H9 (cell line): Measurements from ENCODE around the gene TRIM77. TPM values are rescaled to one million over a fixed set of nuclear protein-coding genes. Genes with fewer than 3 reads are reported as not detected.
"Not testable (repeated sequence)": the region's sequence is repeated elsewhere in the genome, so short reads cannot be mapped to it uniquely, and the experiment has no call there.

Source experiments
- DNase-seq: peaks from one replicate; pipeline ENCODE4 v3.0.0-alpha.2; 2017
- H2AFZ ChIP-seq: one replicate; pipeline ENCODE4 v1.6.1; 2013; ENCODE audit warnings: mild to moderate bottlenecking, low read length, control low read depth, moderate library complexity
- H2AK5ac ChIP-seq: 2 replicates; pipeline ENCODE4 v1.6.1; 2013; ENCODE audit warnings: low read length, control low read depth, mixed read lengths; ENCODE audit not compliant: insufficient read length
- H2BK120ac ChIP-seq: one replicate; pipeline ENCODE4 v1.6.1; 2013; ENCODE audit warnings: low read depth, mild to moderate bottlenecking, low read length, control low read depth, inconsistent platforms; ENCODE audit not compliant: poor library complexity, severe bottlenecking
- H2BK12ac ChIP-seq: 2 replicates; pipeline ENCODE4 v1.6.1; 2013; ENCODE audit warnings: low read length, control low read depth, mixed read lengths, low read depth; ENCODE audit not compliant: insufficient read length
- H2BK15ac ChIP-seq: 2 replicates; pipeline ENCODE4 v1.6.1; 2013; ENCODE audit warnings: low read depth, low read length, control low read depth
- H2BK20ac ChIP-seq: one replicate; pipeline ENCODE4 v1.6.1; 2013; ENCODE audit warnings: low read depth, mild to moderate bottlenecking, low read length, control low read depth, inconsistent platforms; ENCODE audit not compliant: poor library complexity, severe bottlenecking
- H2BK5ac ChIP-seq: 2 replicates; pipeline ENCODE4 v1.6.1; 2013; ENCODE audit warnings: low read length, control low read depth, mixed read lengths; ENCODE audit not compliant: insufficient read length
- H3K14ac ChIP-seq: 2 replicates; pipeline ENCODE4 v1.6.1; 2013; ENCODE audit warnings: low read length, control low read depth; ENCODE audit not compliant: insufficient read depth
- H3K18ac ChIP-seq: 2 replicates; pipeline ENCODE4 v1.6.1; 2013; ENCODE audit warnings: low read depth, mild to moderate bottlenecking, mixed read lengths, low read length, control low read depth; ENCODE audit not compliant: insufficient read length
- H3K23ac ChIP-seq: 2 replicates; pipeline ENCODE4 v1.6.1; 2013; ENCODE audit warnings: low read length, control low read depth, mixed read lengths, low read depth; ENCODE audit not compliant: insufficient read length
- H3K23me2 ChIP-seq: 2 replicates; pipeline ENCODE4 v1.6.1; 2013; ENCODE audit warnings: low read depth, mild to moderate bottlenecking, mixed read lengths, low read length, control low read depth; ENCODE audit not compliant: insufficient read length, poor library complexity, severe bottlenecking
- H3K27ac ChIP-seq: 2 replicates; pipeline ENCODE4 v1.5.1; 2013; ENCODE audit warnings: low read length, control low read depth, mixed read lengths, low read depth; ENCODE audit not compliant: insufficient read length
- H3K27me3 ChIP-seq: 2 replicates; pipeline ENCODE4 v1.6.1; 2013; ENCODE audit warnings: low read length, control low read depth, inconsistent platforms; ENCODE audit not compliant: insufficient read depth
- H3K4ac ChIP-seq: 2 replicates; pipeline ENCODE4 v1.6.1; 2013; ENCODE audit warnings: low read depth, mild to moderate bottlenecking, control low read depth, inconsistent platforms, low read length, moderate library complexity
- H3K4me1 ChIP-seq: 2 replicates; pipeline ENCODE4 v1.6.1; 2013; ENCODE audit warnings: low read length, control low read depth, inconsistent platforms; ENCODE audit not compliant: insufficient read depth
- H3K4me2 ChIP-seq: 2 replicates; pipeline ENCODE4 v1.6.1; 2013; ENCODE audit warnings: low read length, control low read depth, mixed read lengths; ENCODE audit not compliant: insufficient read length, insufficient read depth
- H3K56ac ChIP-seq: 2 replicates; pipeline ENCODE4 v1.6.1; 2013; ENCODE audit warnings: low read depth, mild to moderate bottlenecking, mixed read lengths, low read length, control low read depth; ENCODE audit not compliant: insufficient read length
- H3K79me1 ChIP-seq: 2 replicates; pipeline ENCODE4 v1.6.1; 2013; ENCODE audit warnings: low read depth, mild to moderate bottlenecking, moderate library complexity, low read length, control low read depth, inconsistent platforms; ENCODE audit not compliant: insufficient read depth, poor library complexity, severe bottlenecking
- H3K79me2 ChIP-seq: 2 replicates; pipeline ENCODE4 v1.6.1; 2013; ENCODE audit warnings: low read length, control low read depth, inconsistent platforms; ENCODE audit not compliant: insufficient read depth
- H3K9ac ChIP-seq: 2 replicates; pipeline ENCODE4 v1.6.1; 2013; ENCODE audit warnings: low read length, control low read depth, mixed read lengths; ENCODE audit not compliant: insufficient read length; ENCODE audit errors: extremely low read depth
- H3K9me3 ChIP-seq: one replicate; pipeline ENCODE4 v1.6.1; 2013; ENCODE audit warnings: low read depth, low read length, inconsistent platforms; ENCODE audit not compliant: control insufficient read depth
- H3T11ph ChIP-seq: one replicate; pipeline ENCODE4 v1.6.1; 2013; ENCODE audit warnings: mild to moderate bottlenecking, low read length, control low read depth, inconsistent platforms
- H4K20me1 ChIP-seq: one replicate; pipeline ENCODE4 v1.6.1; 2013; ENCODE audit not compliant: control insufficient read depth, insufficient read length, insufficient read depth
- H4K5ac ChIP-seq: 2 replicates; pipeline ENCODE4 v1.6.1; 2013; ENCODE audit warnings: low read depth, mild to moderate bottlenecking, mixed read lengths, low read length, control low read depth; ENCODE audit not compliant: insufficient read length
- H4K8ac ChIP-seq: replicated peaks from 2 replicates; pipeline ENCODE4 v1.6.1; 2013; ENCODE audit warnings: low read length, control low read depth, mixed read lengths, low read depth; ENCODE audit not compliant: insufficient read length
- H4K91ac ChIP-seq: 2 replicates; pipeline ENCODE4 v1.6.1; 2013; ENCODE audit warnings: low read depth, mild to moderate bottlenecking, moderate library complexity, mixed read lengths, low read length, control low read depth; ENCODE audit not compliant: insufficient read length
- H3K27ac Mint-ChIP-seq, 3 experiments: 2 replicates in 2 of 3; 3 replicates in 1 of 3; pipeline ENCODE4 v1.8.0; 2020 to 2021; ENCODE audit warnings: mixed read lengths in 3 of 3, mild to moderate bottlenecking in 1 of 3, moderate library complexity in 1 of 3
- H3K27me3 Mint-ChIP-seq: 2 replicates; pipeline ENCODE4 v1.8.0; 2021; ENCODE audit warnings: low read depth, mild to moderate bottlenecking, moderate library complexity, mixed read lengths
- H3K36me3 Mint-ChIP-seq, 3 experiments: 2 replicates in 2 of 3; 3 replicates in 1 of 3; pipeline ENCODE4 v1.8.0; 2020 to 2021; ENCODE audit warnings: low read depth in 3 of 3, mixed read lengths in 3 of 3; ENCODE audit not compliant: insufficient read depth in 1 of 3
- H3K4me1 Mint-ChIP-seq, 2 experiments: 2 replicates each; pipeline ENCODE4 v1.8.0; 2020; ENCODE audit warnings: mixed read lengths in 2 of 2
- H3K4me3 Mint-ChIP-seq, 2 experiments: 2 replicates in 1 of 2; 3 replicates in 1 of 2; pipeline ENCODE4 v1.8.0; 2020 to 2021; ENCODE audit warnings: mild to moderate bottlenecking in 2 of 2, mixed read lengths in 2 of 2, moderate library complexity in 1 of 2
- H3K9me3 Mint-ChIP-seq, 2 experiments: 2 replicates in 1 of 2; 3 replicates in 1 of 2; pipeline ENCODE4 v1.8.0; 2020; ENCODE audit warnings: mild to moderate bottlenecking in 2 of 2, mixed read lengths in 2 of 2, moderate library complexity in 1 of 2
- WGBS: extraction: QIAGEN DNeasy Blood & Tissue Kit; methylation state at CpG from one replicate; pipeline ENCODE4 v1.1.7; 2013; ENCODE audit warnings: missing lambda C conversion rate, low lambda C conversion rate, mixed read lengths; ENCODE audit not compliant: insufficient read length; ENCODE audit errors: extremely low coverage; 5-methylcytosine and 5-hydroxymethylcytosine counted together
- total RNA-seq: library from RNA; stranded (reverse); gene quantifications from 2 replicates; pipeline ENCODE4 v1.2.1, GENCODE V29; 2021

The TRIM77 gene
- total RNA-seq, 1 experiment from 2014 or later, result not detected

- H3K4ac ChIP-seq, H2BK15ac ChIP-seq, H2BK120ac ChIP-seq, H4K8ac ChIP-seq, H4K91ac ChIP-seq, H3K27ac Mint-ChIP-seq, H3K56ac ChIP-seq, H3K4me1 Mint-ChIP-seq, H3K4me1 ChIP-seq, H3K79me2 ChIP-seq, H3K9ac ChIP-seq, H2BK20ac ChIP-seq, H3T11ph ChIP-seq, H3K36me3 Mint-ChIP-seq, H2AK5ac ChIP-seq, DNase-seq, H2AFZ ChIP-seq, H4K20me1 ChIP-seq, H2BK5ac ChIP-seq, H3K27me3 ChIP-seq, H2BK12ac ChIP-seq, H3K4me2 ChIP-seq, H3K9me3 ChIP-seq, H3K4me3 Mint-ChIP-seq, H3K27me3 Mint-ChIP-seq, H3K23ac ChIP-seq, H3K14ac ChIP-seq, H3K23me2 ChIP-seq, H3K18ac ChIP-seq, H3K79me1 ChIP-seq, H3K27ac ChIP-seq, H4K5ac ChIP-seq, H3K9me3 Mint-ChIP-seq: not testable (repeated sequence)
- no CpG with 5 or more reads among the region's 23 CpGs for WGBS
These were observed 20.1 kb downstream of the TRIM77 start for GRCh38 chr11:89730215-89730614.
